Measurements from ENCODE around the gene HAPLN1. TPM values are rescaled to one million over a fixed set of nuclear protein-coding genes. Genes with fewer than 3 reads are reported as not detected.
A peak's percentile ranks its signal among the peaks of the same experiment; 100 is the strongest.

Gene HAPLN1
- total RNA-seq, 1 donor from 2014 or later = not detected

- Histone ChIP-seq H3K36me3 (ENCODE audit: control insufficient read depth, insufficient read depth, low read length) (no peaks in the 10 kb centered on the region), H3K4me3 (ENCODE audit: low read depth, low read length) (no peak overlapping the region), H3K27me3 (ENCODE audit: control insufficient read depth, insufficient read depth, low read length) (no peaks in the 10 kb centered on the region)
- DNase-seq (ENCODE audit: low read depth) = no peak
- TF ChIP-seq CTCF (IDR thresholded peaks at IDR 0.05; ENCODE audit: insufficient read depth, low read length, severe bottlenecking) = no peak
- FAIRE-seq = no peak
These were observed 84.5 kb downstream of the HAPLN1 start for GRCh38 chr5:83636156-83636555.

- DNase-seq (ENCODE audit: low read depth) = no peak
- Histone ChIP-seq H3K36me3 (ENCODE audit: control insufficient read depth, insufficient read depth, low read length) (no peaks in the 10 kb centered on the region), H3K27me3 (ENCODE audit: control insufficient read depth, insufficient read depth, low read length) (no peaks in the 10 kb centered on the region), H3K4me3 (ENCODE audit: low read depth, low read length) (no peak overlapping the region)
- FAIRE-seq = no peak
- no peak for TF ChIP-seq CTCF (IDR thresholded peaks at IDR 0.05; ENCODE audit: insufficient read depth, low read length, severe bottlenecking)
These were observed 87.4 kb downstream of the HAPLN1 start for GRCh38 chr5:83633285-83633684.

DNA sequence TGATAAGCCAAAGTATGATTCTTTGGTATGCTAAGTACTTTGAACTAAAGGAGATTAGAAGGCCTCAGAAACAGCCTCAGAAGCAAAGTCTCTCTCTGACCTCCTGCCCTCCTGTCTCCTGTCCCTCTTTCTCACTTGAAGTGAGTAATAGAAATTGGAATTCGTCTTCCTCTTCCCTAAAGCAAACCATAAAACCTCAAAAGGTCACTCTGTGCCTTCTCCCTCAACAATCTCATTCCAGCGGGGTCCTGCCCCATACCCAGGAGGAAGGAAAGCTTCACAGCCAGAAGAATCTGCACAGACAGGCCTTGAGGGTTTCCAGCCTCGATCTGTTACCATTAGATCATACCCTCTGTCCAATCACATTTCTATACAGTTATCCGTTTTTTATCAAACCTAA, 87.8 kb downstream of the HAPLN1 start:
- Histone ChIP-seq H3K27me3 (ENCODE audit: control insufficient read depth, insufficient read depth, low read length) (no peaks in the 10 kb centered on the region), H3K36me3 (ENCODE audit: control insufficient read depth, insufficient read depth, low read length) (no peaks in the 10 kb centered on the region), H3K4me3 (ENCODE audit: low read depth, low read length) (no peak overlapping the region)
- FAIRE-seq = no peak
- peak; percentile 82 for DNase-seq (ENCODE audit: low read depth)
- no peak for TF ChIP-seq CTCF (IDR thresholded peaks at IDR 0.05; ENCODE audit: insufficient read depth, low read length, severe bottlenecking)

DNA sequence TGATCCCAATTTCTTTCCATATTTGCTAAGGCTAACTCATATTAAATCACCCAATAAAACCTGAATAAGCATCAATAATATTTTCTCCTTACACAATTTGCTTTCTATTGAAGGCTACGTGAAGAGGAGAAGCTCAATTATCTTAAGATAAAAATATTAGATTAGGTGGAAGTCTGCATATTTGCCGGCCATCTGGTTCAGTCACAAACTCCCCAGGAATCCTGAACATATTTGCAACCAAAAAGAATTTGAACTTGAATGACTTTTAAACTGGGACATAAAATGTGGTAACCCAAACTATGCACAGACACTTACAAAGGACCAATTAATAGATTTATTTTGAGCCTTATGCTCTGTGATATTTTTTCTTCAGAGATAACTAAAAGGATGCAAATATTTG, 92.3 kb downstream of the HAPLN1 start:
- Histone ChIP-seq H3K27me3 (ENCODE audit: control insufficient read depth, insufficient read depth, low read length) (no peaks in the 10 kb centered on the region), H3K36me3 (ENCODE audit: control insufficient read depth, insufficient read depth, low read length) (no peaks in the 10 kb centered on the region), H3K4me3 (ENCODE audit: low read depth, low read length) (no peak overlapping the region)
- FAIRE-seq = no peak
- no peak for TF ChIP-seq CTCF (IDR thresholded peaks at IDR 0.05; ENCODE audit: insufficient read depth, low read length, severe bottlenecking)
- no peak for DNase-seq (ENCODE audit: low read depth)

DNA sequence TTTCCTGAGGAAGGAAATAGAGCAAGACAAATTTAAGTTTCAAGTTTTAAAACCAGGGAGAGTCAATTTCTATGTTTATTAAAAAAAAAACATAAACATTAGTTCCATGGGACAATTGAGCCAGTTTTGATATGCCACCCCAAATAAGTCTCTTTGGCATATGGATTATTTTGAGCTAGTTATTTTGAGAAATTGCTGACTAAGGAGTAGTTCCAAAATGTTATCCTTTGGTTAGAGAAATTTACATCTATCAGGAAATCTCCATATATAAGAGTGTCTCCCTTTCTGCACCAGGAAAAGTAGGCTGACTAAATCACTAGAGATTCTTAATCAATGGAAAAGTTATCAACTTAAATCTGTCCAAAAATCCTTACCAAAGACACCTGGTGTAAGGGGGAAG, 105.8 kb downstream of the HAPLN1 start:
- TF ChIP-seq CTCF (IDR thresholded peaks at IDR 0.05; ENCODE audit: insufficient read depth, low read length, severe bottlenecking) = no peak
- no peak overlapping the region for H3K4me3 ChIP-seq (ENCODE audit: low read depth, low read length)
- FAIRE-seq (no peak), DNase-seq (ENCODE audit: low read depth) (no peak)
- H3K36me3 ChIP-seq (ENCODE audit: control insufficient read depth, insufficient read depth, low read length) = no peaks in the 10 kb centered on the region
- no peaks in the 10 kb centered on the region for H3K27me3 ChIP-seq (ENCODE audit: control insufficient read depth, insufficient read depth, low read length)

GRCh38 chr5:83608122-83608521, 112.5 kb downstream of the HAPLN1 start:
- no peak for FAIRE-seq
- peak; percentile 40 for DNase-seq (ENCODE audit: low read depth)
- Histone ChIP-seq H3K36me3 (ENCODE audit: control insufficient read depth, insufficient read depth, low read length) (no peaks in the 10 kb centered on the region), H3K27me3 (ENCODE audit: control insufficient read depth, insufficient read depth, low read length) (no peaks in the 10 kb centered on the region), H3K4me3 (ENCODE audit: low read depth, low read length) (no peak overlapping the region)
- peak; percentile 80 for TF ChIP-seq CTCF (IDR thresholded peaks at IDR 0.05; ENCODE audit: insufficient read depth, low read length, severe bottlenecking)
